ENCODE data around the gene PEG3.

DNA sequence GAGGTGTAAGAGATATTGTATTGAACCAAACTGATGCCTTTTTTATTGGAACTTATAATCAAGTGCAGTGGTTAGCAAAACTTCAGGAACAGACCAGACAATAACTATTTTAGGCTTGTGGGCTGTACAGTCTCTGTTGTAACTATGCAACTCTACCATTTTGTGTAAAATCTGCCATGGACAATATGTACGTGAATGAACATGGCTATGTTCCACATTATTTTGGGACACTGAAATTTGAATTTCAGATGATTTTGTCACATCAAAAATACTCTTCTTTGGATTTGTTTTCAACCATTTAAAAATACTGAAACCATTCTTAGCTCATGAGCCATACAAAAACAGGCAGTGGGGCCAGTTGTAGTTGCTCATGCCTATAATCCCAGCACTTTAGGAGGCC lies 27.9 kb upstream of the PEG3 start:
- TF ChIP-seq, protein P1, sequence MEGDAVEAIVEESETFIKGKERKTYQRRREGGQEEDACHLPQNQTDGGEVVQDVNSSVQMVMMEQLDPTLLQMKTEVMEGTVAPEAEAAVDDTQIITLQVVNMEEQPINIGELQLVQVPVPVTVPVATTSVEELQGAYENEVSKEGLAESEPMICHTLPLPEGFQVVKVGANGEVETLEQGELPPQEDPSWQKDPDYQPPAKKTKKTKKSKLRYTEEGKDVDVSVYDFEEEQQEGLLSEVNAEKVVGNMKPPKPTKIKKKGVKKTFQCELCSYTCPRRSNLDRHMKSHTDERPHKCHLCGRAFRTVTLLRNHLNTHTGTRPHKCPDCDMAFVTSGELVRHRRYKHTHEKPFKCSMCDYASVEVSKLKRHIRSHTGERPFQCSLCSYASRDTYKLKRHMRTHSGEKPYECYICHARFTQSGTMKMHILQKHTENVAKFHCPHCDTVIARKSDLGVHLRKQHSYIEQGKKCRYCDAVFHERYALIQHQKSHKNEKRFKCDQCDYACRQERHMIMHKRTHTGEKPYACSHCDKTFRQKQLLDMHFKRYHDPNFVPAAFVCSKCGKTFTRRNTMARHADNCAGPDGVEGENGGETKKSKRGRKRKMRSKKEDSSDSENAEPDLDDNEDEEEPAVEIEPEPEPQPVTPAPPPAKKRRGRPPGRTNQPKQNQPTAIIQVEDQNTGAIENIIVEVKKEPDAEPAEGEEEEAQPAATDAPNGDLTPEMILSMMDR (IDR thresholded peaks at IDR 0.05): no peak
- no peak for TF ChIP-seq POLR2A (IDR thresholded peaks at IDR 0.05)

Measured in thyroid gland (tissue), 4 donors.